ENCODE data around the gene ITGA4.

ITGA4 gene

GRCh38 chr2:181471783-181472182 lies 14.6 kb downstream of the ITGA4 start:
- H3K4me1 ChIP-seq, result peaks cover 39 to 60% (median 53%) of the 10 kb centered on the region in 10 experiments
- no peaks in the 10 kb centered on the region for H3K27me3 ChIP-seq
- H3K4me2 ChIP-seq, result peak overlapping the region; percentile 41 to 69 (median 58); a peak in 21 of 22 replicates
- no peak for TF ChIP-seq Cebpa-rat (IDR thresholded peaks at IDR 0.05)
- peaks cover 43 to 97% (median 83%) of the 10 kb centered on the region in 11 experiments for H4K20me1 ChIP-seq
- peaks cover 42 to 96% (median 93%) of the 10 kb centered on the region in 11 experiments for H3K36me3 ChIP-seq
- H3K9ac ChIP-seq, result no peak overlapping the region
- peaks cover 0 to 7% (median 0%) of the 10 kb centered on the region in 11 experiments; a peak in 5 of 22 replicates for H3K9me3 ChIP-seq (replicated peaks in 1 of 11)
- 0 out of 22 replicates have a peak overlapping the region, but pooled peaks of 1 of the 11 experiments have one; percentile 3 for H3K27ac ChIP-seq
- H3K4me3 ChIP-seq, result no peak overlapping the region

- H3K9me3 ChIP-seq (replicated peaks in 1 of 11), result peaks cover 0 to 7% (median 0%) of the 10 kb centered on the region in 11 experiments; a peak in 5 of 22 replicates
- H4K20me1 ChIP-seq, result peaks cover 36 to 97% (median 76%) of the 10 kb centered on the region in 11 experiments
- no peaks in the 10 kb centered on the region for H3K27me3 ChIP-seq
- TF ChIP-seq Cebpa-rat (IDR thresholded peaks at IDR 0.05), result no peak
- peaks cover 45 to 96% (median 93%) of the 10 kb centered on the region in 11 experiments for H3K36me3 ChIP-seq
- peaks cover 32 to 50% (median 42%) of the 10 kb centered on the region in 10 experiments for H3K4me1 ChIP-seq
- H3K27ac ChIP-seq, result peak overlapping the region in 5 of 11 experiments; percentile 2 to 53 (median 19); a peak in 6 of 22 replicates
- H3K4me2 ChIP-seq, result peak overlapping the region; percentile 26 to 69 (median 50); a peak in 21 of 22 replicates
- H3K4me3 ChIP-seq, result peak overlapping the region in 1 of 10 experiments; percentile 36; a peak in 1 of 20 replicates
- H3K9ac ChIP-seq, result no peak overlapping the region
Measured at GRCh38 chr2:181472990-181473389, 15.8 kb downstream of the ITGA4 start.

- no peaks in the 10 kb centered on the region for H3K27me3 ChIP-seq
- H4K20me1 ChIP-seq, result peaks cover 32 to 97% (median 65%) of the 10 kb centered on the region in 11 experiments
- no peak overlapping the region for H3K9ac ChIP-seq
- H3K4me3 ChIP-seq, result no peak overlapping the region
- peaks cover 0 to 1% (median 0%) of the 10 kb centered on the region in 11 experiments; a peak in 4 of 22 replicates for H3K9me3 ChIP-seq (replicated peaks in 1 of 11)
- H3K27ac ChIP-seq, result no peak overlapping the region
- H3K4me1 ChIP-seq, result peaks cover 30 to 42% (median 36%) of the 10 kb centered on the region in 10 experiments
- peaks cover 40 to 96% (median 88%) of the 10 kb centered on the region in 11 experiments for H3K36me3 ChIP-seq
- no peak overlapping the region for H3K4me2 ChIP-seq
- no peak for TF ChIP-seq Cebpa-rat (IDR thresholded peaks at IDR 0.05)
Measured at GRCh38 chr2:181474222-181474881, 17.2 kb downstream of the ITGA4 start.

GRCh38 chr2:181483211-181483610 lies 26.0 kb downstream of the ITGA4 start:
- Histone ChIP-seq H3K4me1 (no peaks in the 10 kb centered on the region; a peak in 1 of 20 replicates), H3K9ac (no peak overlapping the region), H3K27me3 (no peaks in the 10 kb centered on the region), H3K27ac (no peak overlapping the region), H3K4me3 (no peak overlapping the region), H4K20me1 (peaks cover 0 to 89% (median 15%) of the 10 kb centered on the region in 11 experiments; a peak in 14 of 22 replicates), H3K4me2 (no peak overlapping the region), H3K36me3 (peaks cover 85 to 100% (median 94%) of the 10 kb centered on the region in 11 experiments), H3K9me3 (replicated peaks in 1 of 11) (no peaks in the 10 kb centered on the region)
- TF ChIP-seq Cebpa-rat (IDR thresholded peaks at IDR 0.05), result no peak

- Histone ChIP-seq H4K20me1 (peaks cover 0 to 89% (median 17%) of the 10 kb centered on the region in 11 experiments; a peak in 14 of 22 replicates), H3K36me3 (peaks cover 92 to 100% (median 98%) of the 10 kb centered on the region in 11 experiments), H3K4me3 (no peak overlapping the region), H3K27me3 (no peaks in the 10 kb centered on the region), H3K27ac (0 out of 22 replicates have a peak overlapping the region, but pooled peaks of 1 of the 11 experiments have one; percentile 8), H3K4me1 (no peaks in the 10 kb centered on the region; a peak in 1 of 20 replicates), H3K9me3 (replicated peaks in 1 of 11) (no peaks in the 10 kb centered on the region), H3K9ac (no peak overlapping the region), H3K4me2 (no peak overlapping the region)
- TF ChIP-seq Cebpa-rat (IDR thresholded peaks at IDR 0.05), result no peak
Measured at GRCh38 chr2:181483876-181484275, 26.7 kb downstream of the ITGA4 start.

GRCh38 chr2:181484851-181485637 lies 27.9 kb downstream of the ITGA4 start:
- TF ChIP-seq Cebpa-rat (IDR thresholded peaks at IDR 0.05), result no peak
- peaks cover 92 to 100% (median 97%) of the 10 kb centered on the region in 11 experiments for H3K36me3 ChIP-seq

GRCh38 chr2:181485638-181485946 lies 28.4 kb downstream of the ITGA4 start:
- H3K27ac ChIP-seq, result no peak overlapping the region
- no peaks in the 10 kb centered on the region; a peak in 1 of 20 replicates for H3K4me1 ChIP-seq
- no peaks in the 10 kb centered on the region for H3K27me3 ChIP-seq
- H3K4me2 ChIP-seq, result no peak overlapping the region
- no peaks in the 10 kb centered on the region for H3K9me3 ChIP-seq (replicated peaks in 1 of 11)
- peaks cover 0 to 87% (median 19%) of the 10 kb centered on the region in 11 experiments; a peak in 14 of 22 replicates for H4K20me1 ChIP-seq
- no peak for TF ChIP-seq Cebpa-rat (IDR thresholded peaks at IDR 0.05)
- H3K9ac ChIP-seq, result no peak overlapping the region
- no peak overlapping the region for H3K4me3 ChIP-seq
- H3K36me3 ChIP-seq, result peaks cover 90 to 100% (median 97%) of the 10 kb centered on the region in 11 experiments

More at GRCh38 chr2:181484851-181485637, 27.9 kb downstream of the ITGA4 start:
- no peaks in the 10 kb centered on the region for H3K27me3 ChIP-seq
- H3K4me3 ChIP-seq, result no peak overlapping the region
- peaks cover 0 to 87% (median 19%) of the 10 kb centered on the region in 11 experiments; a peak in 13 of 22 replicates for H4K20me1 ChIP-seq
- no peak overlapping the region; a peak in 1 of 22 replicates for H3K27ac ChIP-seq
- no peak overlapping the region for H3K4me2 ChIP-seq
- H3K4me1 ChIP-seq, result no peaks in the 10 kb centered on the region; a peak in 1 of 20 replicates
- H3K9ac ChIP-seq, result no peak overlapping the region
- no peaks in the 10 kb centered on the region for H3K9me3 ChIP-seq (replicated peaks in 1 of 11)

- no peak overlapping the region for H3K27ac ChIP-seq
- H4K20me1 ChIP-seq, result peaks cover 0 to 76% (median 20%) of the 10 kb centered on the region in 11 experiments; a peak in 16 of 22 replicates
- H3K9ac ChIP-seq, result no peak overlapping the region
- no peak overlapping the region for H3K4me3 ChIP-seq
- no peak overlapping the region for H3K4me2 ChIP-seq
- H3K27me3 ChIP-seq, result no peaks in the 10 kb centered on the region
- no peaks in the 10 kb centered on the region for H3K4me1 ChIP-seq
- TF ChIP-seq Cebpa-rat (IDR thresholded peaks at IDR 0.05), result no peak
- peaks cover 89 to 100% (median 97%) of the 10 kb centered on the region in 11 experiments for H3K36me3 ChIP-seq
- H3K9me3 ChIP-seq (replicated peaks in 1 of 11), result no peaks in the 10 kb centered on the region
Measured at GRCh38 chr2:181499231-181499630, 42.0 kb downstream of the ITGA4 start.

GRCh38 chr2:181500201-181500600 lies 43.0 kb downstream of the ITGA4 start:
- H3K9me3 ChIP-seq (replicated peaks in 1 of 11), result no peaks in the 10 kb centered on the region
- H3K4me2 ChIP-seq, result no peak overlapping the region
- H3K36me3 ChIP-seq, result peaks cover 88 to 100% (median 96%) of the 10 kb centered on the region in 11 experiments
- no peak overlapping the region for H3K4me3 ChIP-seq
- peaks cover 0 to 80% (median 20%) of the 10 kb centered on the region in 11 experiments; a peak in 17 of 22 replicates for H4K20me1 ChIP-seq
- no peak for TF ChIP-seq Cebpa-rat (IDR thresholded peaks at IDR 0.05)
- H3K4me1 ChIP-seq, result no peaks in the 10 kb centered on the region
- no peak overlapping the region for H3K9ac ChIP-seq
- no peak overlapping the region for H3K27ac ChIP-seq
- no peaks in the 10 kb centered on the region for H3K27me3 ChIP-seq
